Activated CD4-positive, alpha-beta T cell treated with anti-CD3 and anti-CD28 coated beads, Interleukin-2, amount 50 U/mL, for 48 hours (primary cell): ENCODE results near the gene IL17RE.
"Not testable (repeated sequence)": the region's sequence is repeated elsewhere in the genome, so short reads cannot be mapped to it uniquely, and the experiment has no call there.

Experiments used
- DNase-seq, 2 experiments: peaks; one replicate each; pipeline ENCODE4 v3.0.0-alpha.2; 2020

The IL17RE gene

DNA sequence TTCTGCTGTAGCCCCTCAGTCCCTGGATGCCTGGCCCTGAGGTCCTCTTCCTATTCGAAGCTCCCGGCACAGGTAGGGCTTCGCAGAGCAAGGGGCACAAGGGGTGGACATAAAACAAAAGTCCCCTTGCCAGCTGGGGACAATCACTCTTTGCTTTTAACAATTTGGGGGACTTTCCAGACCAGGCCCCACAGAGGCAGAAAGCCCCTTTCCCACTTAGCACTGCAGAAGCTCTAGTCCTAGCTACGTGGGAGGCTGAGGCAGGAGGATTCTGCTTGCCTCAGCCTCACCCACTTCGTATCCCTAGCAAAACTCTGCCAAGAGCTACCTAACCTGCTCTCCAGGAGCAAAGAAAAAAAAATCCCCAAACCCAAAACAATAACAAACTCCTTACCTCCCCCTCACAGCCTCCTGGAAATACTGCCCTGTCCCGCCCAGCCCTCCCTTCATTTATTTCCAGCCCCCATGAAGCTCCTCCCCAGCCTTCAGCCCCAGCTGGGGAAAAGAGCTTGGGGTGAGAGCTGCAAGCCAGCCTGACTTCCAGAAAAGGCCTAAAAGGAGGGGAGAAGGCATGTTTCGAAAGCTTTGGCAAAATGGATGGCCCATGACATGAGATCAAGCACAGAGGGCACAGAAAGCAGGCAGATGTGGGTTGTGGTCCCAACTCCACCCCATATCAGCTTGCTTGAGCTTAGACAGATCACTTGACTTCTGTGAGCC lies 22.7 kb upstream of the IL17RE start, which contains the start of gene CIDEC:
TSS of gene CIDEC (minus strand) at position 424 of the 720 bp plus-strand sequence. CDS start 1,767 bp downstream, outside the sequence.
- DNase-seq = no peak

DNA sequence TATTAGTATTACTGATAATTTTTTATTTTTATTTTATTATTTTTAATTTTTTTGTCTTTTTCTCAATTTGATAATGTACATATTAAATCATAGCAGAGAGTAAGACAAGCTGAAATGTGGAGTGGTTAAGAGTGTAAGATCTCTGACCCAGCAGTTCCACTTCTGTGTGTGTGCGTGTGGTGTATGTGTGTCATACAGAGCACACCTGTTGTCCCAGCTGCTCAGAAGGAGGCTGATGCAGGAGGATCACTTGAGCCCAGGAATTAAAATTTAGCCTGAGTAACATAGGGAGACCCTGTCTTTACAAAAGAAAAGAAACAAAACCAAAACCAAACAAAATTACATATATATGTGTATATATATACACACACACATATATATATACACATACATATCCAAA lies 21.2 kb upstream of the IL17RE start:
- DNase-seq = no peak

DNA sequence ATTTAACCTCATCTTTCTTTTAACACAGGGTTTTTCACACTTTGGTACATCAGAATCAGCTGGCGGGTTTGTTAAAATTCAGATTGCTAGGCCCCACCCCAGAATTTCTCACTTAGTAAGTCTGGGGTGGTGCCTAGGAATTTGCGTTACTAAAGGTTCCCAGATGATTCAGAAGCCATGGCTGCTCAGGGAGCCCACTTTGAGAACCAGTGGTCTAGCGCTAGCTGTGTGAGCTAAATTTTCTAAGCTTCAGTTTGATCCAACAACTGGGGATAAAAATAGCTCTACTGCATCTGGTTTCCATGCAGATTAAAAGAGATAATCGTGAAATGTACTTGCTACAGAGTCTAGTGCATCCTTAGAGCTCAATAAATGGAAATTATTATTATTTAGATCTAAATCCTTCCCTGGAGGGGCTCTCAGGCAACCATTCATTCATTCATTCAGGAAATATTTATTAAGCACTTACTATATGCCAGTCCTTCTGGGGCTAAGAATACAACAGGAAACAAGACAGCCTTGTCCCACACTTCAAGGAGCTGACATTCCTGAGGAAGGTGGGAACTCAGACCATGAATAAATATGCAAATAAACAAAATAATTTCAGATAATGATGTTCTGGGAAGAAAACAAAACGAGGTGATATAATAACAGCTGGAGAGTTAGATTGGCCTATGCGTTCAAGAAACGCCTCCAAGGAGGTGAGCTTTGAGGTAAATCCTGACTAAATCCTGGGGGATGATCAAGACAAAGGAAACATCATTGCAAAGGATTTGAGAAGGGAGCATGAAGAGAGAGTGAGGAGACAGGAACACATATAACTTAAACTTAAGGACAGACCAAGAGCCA lies 18.7 kb upstream of the IL17RE start:
- DNase-seq = no peak

DNA sequence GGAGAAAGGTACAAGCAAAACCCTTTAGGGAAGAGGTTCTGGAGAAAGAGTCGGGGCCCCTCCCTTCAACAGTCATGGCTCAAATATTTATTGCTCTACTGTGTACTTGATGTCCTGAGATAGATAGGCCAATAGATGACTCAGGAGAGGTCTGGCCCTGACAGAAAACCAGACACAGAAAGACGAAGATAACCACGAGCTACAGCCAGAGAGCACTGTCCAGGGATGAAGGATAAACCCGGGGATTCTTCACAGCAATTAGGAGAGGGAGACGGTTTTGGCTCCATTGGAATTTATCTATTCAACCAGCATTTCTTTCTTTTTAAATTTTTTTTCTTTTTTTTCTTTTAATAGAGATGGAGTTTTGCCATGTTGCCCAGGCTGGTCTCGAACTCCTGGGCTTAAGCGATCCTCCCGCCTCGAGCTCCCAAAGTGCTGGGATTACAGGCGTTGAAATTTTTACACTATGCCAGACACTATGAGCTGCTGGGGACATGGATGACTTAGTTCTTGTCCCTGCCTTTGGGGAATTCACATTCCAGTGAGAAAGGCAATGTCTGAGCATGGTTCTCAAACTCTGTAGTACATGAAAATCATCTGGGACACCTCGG lies 18.0 kb upstream of the IL17RE start:
- DNase-seq = no peak

DNA sequence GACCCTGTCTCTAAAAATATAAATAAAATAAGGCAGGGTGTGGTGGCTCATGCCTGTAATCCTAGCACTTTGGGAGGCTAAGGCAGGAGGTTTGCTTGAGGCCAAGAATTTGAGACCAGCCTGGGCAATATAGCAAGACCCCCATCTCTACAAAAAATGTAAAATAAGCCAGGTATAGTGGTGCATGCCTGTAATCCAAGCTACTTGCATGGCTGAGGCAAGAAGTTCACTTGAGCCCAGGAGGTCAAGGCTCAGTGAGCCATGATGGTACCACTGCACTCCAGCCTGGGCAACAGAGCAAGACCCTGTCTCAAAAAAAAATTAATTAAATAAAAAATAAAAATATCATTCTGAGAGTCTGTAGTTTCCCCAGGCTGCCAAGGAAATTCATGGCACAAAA lies 16.3 kb upstream of the IL17RE start:
- DNase-seq = no peak

DNA sequence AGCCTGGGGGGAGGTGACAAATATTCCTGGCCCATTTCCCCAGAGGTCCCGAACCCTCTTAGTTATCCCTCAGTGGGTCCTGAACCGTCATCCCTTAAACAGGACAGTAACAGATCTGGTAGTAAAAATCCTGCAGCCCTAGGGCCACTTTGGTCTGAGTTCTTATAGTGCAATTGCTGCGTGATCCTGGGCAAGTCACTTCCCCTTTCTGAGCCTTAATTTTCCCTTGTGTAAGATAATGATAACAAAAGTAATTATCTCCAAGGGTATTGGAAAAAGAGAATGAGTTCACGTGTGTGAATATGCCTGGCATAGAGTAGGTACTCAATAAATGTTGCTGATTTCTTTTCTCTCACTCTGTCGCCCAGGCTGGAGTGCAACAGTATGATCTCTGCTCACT lies 15.2 kb upstream of the IL17RE start:
- DNase-seq = no peak

DNA sequence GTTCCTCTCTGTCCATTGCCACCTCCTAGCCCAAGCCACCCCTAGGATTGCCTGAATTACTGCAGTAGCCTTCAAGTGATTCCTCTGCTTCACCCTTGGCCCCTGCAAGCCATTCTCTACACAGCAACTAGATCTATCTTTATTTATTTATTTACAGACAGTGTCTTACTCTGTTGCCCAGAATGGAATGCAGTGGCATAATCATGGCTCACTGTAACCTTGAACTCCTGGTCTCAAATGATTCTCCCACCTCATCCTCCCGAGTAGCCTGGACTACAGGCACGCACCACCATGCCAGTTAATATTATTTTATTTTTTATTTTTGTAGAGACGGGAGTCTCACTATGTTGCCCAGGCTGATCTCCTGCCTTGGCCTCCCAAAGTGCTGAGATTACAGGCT lies 14.1 kb upstream of the IL17RE start:
- DNase-seq = no peak

DNA sequence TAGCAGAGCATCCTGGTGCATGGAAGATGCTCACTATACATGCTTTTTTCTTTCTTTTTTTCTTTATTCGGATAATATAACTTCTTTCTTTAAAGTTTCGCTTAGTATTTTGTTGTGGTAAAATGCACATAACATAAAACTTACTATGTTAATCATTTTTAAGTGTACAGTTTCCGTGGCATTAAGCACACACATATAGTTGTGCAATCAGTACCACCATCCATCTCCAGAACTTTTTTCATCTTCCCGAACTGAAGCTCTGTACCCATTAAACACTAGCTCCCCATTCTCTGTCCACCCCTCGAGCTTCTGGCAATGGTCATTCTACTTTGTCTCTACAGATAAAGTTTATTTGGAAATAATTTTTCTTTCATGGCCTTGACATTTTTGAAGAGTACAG lies 13.2 kb upstream of the IL17RE start:
- DNase-seq = no peak

DNA sequence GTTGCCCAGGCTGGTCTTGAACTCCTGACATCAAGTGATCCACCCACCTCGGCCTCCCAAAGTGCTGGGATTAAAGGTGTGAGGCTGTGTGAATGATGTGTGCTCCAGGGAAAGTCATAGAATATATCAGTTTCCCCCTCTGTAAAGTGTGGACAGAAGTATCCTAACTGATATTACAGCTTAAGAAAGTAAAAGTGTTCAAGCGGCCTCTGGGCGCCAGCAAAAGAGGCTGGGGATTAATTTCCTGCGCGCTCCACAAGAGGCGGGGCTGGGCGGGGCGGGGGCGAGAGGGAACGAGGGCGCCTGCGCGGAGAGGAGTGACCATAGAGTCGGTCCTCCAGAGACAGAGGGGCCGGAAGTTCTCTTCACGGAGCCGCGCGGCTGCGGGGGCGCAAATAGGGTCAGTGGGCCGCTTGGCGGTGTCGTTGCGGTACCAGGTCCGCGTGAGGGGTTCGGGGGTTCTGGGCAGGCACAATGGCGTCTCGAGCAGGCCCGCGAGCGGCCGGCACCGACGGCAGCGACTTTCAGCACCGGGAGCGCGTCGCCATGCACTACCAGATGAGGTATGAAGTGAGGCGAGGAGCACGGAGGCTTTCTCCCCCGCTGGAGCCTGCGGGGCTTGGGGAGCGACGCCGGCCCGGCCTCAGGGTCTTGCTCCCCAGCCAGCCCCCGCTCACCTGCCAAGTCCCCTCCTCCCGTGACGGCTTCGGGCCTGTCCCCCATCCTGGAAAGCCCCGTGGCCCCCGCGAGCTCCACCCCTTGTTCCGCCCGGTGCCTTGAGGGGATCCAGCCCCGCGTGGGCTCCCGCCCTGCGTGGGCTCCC lies 12.2 kb upstream of the IL17RE start, which contains the start of gene JAGN1:
TSS of gene JAGN1 (plus strand) at position 362 of the 823 bp plus-strand sequence. CDS start at position 475, 113 bp downstream.
- DNase-seq = peak; percentile 92 to 93

DNA sequence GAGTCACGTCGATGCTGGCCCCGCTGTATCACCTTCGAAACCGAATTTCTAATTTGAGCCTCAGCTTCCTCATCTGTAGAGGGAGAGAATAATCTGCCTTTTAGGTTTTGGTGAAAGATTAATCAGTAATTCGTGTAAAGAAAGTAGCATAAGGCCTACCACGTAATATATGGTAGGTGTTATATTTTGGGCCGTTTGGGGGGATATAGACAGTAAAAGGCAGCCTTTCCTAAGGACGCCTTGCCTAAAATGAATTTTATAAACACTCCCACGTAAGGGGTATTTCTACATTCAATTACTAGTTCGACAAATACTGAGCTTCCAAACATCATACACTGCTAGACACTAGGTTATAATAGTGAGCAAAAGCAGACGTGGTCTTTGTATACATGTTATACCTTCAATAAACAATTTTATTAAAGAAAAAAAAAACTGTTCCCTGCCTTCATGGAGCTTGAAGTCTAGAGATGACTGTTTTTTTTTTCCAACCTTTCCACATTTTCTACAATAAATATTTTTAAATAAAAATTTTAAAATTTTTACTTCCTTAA lies 11.5 kb upstream of the IL17RE start:
- DNase-seq = no peak

DNA sequence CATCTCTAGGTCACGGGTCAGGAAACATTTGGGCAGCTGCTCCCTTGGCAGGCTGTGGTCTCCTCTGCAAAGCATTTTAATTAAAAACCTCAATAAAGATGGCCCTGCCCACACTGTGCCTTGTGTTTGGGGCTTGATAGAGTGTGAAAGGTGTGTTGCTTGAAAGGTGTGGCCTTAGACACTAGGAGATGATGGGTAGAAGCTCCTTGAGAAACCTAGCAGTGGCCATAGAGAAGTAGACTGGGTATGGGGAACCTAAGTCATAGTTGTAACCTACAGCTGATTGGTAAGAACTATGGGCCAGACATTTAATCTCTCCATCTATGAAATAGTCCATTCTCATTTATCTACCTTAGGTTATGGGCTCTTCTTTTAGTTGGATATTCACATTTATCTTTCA lies 8.9 kb upstream of the IL17RE start:
- no peak for DNase-seq

DNA sequence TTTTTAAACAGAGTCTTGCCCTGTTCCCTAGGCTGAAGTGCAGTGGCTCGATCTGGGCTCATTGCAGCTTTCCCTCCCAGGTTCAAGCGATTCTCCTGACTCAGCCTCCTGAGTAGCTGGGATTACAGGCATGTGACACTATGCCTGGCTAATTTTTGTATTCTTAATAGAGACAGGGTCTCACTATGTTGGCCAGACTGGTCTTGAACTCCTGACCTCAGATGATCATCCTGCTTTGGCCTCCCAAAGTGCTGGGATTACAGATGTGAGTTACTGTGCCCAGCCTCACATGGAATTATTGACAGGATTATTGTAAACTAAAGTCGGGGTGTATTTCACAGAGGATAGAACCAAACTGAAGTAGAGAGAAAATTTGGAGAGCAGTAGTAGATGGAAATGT lies 6.9 kb upstream of the IL17RE start:
- not testable (repeated sequence) for DNase-seq

DNA sequence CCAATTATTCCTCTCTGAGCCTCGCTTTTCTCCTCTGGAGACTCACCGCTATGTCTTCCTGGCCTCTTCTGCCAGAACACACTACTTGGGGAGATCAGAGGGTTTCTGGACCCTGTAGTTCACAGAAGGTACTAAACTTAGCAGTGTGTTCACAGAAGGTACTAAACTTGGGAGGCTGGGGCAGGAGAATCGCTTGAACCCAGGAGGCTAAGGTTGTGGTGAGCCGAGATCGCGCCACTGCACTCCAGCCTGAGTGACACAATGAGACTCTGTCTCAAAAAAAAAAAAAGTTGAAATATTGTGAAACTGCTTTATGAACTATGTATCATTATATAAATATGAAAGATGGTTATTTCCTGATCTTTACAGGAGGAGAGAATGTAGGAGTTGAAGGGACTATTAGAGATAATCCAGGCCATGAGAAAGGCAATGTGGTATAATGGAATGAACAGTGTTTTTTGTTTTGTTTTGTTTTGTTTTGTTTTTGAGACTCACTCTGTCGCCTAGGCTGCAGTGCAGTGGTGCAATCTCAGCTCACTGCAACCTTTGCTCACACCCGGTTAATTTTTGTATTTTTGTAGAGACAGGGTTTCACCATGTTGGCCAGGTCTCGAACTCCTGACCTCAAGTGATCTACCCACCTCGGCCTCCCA lies 5.8 kb upstream of the IL17RE start:
- DNase-seq = not testable (repeated sequence)

DNA sequence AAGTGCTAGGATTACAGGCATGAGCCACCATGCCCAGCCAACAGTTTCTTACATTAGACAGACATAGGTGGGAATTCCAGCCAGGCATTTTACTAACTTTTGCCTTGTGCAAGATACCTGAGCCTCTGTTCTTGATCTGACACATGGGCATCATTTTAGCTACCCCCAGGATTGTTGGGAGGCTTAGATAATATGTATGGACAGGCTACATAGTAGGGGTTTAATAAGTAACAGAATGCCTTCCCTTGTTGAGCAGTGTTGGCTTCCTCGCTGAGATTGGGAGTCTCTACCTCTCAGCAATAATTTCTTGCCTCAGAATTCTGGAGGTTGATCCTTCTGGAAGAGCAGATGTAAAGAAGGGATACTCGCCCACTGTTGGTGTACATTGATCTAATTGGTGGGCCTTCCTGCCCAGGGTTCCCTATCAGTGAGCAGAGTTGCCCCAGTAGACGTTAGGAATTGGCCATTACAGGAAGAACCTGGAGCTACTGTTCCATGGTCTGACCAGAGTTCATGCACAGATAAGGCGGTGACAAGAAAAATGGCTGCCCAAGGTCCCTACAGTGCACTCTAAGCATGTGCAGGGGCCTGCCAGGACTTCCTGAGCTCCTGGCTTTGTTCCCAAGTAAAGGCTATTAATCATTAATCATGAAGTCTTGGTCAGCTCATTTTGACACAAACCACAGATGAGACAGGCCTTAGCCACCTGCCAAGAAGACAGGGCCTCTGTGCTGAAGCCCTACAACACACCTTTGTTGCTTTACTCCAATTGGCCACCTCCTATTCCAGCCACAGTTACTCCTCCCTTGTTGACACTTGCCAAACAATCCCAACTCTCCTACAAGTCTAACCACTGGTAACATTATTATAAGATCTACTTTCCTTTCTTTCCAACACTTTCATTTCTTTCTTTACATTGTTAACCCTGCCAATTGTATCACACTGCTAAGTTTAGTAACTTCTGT lies 5.0 kb upstream of the IL17RE start:
- DNase-seq = no peak

DNA sequence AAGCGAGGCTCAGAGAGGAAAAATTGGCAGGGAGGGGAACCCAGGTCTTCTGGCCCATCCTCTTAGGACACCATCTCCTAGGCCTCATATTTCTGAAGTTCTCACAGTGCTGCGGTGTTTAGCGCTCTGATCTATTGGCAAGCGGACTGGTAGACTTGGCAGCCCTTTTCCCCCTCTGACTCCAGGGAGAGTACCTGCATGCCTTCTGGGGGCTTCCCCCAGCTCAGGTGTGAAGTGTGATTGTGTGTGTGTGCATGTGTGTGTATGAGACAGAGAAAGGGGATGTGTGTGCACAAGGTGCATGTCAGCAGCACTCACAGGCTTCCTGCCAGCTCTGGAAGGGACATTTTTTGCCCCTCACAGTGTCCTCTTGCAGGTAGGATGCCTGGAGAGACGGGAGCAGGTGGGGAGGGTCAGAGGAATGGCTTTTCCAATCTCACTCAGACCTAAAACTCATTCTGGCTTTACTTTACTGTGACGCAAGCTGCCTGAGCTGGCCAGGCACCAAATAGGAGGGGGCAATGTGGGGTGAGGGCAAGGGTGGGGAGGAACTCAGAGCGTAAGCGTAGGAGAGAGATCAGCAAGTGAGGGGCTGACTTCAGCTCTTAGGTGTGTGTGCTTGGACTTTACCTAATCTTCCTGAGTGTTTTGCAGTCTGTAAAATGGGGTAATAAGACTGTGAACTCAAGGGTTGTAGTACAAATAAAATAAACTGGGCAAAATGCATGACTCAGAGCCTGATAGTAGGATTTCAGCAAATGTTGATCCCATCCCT lies 4.0 kb upstream of the IL17RE start:
- no peak for DNase-seq

DNA sequence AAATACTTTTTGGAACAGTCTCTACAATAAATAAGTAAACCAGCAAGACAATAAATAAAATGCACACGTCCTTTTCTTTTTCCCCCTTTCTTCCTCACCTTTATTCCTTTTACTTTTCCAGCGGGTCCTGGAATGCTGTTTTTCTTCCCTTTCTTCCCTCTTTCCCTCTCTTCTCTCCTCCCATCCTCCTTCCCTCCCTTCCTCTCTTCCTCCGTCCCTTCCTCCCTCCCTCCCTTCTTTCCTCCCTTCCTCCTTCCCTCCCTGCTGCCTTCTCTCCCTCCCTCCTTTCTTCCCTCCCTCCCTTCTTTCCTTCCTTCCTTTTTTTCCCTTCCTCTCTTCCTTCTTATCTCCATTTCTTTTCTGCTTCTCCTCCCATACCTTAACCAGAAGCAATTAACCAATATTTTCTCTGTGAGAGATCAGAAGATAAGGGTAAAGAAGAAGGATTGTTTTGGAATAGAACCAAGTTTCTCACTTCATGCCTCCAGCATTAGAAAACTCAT lies 3.3 kb upstream of the IL17RE start:
- no peak for DNase-seq

DNA sequence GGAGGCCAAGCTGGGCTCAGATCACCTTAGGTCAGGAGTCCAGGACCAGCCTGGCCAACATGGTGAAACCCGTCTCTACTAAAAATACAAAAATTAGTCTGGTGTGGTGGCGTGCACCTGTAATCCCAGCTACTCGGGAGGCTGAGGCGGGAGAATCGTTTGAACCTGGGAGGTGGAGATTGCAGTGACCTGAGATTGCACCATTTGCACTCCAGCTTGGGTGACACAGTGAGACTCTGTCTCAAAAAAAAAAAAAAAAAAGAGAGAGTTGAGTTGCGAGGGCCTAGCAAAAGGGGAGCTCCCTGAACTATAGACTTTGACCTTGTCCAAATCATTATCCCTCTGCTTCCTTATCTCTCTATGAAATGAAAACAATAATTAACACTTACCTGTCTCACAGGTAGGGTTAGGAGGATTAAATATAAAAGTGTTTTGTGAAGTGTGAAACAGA lies 1.7 kb upstream of the IL17RE start:
- not testable (repeated sequence) for DNase-seq

DNA sequence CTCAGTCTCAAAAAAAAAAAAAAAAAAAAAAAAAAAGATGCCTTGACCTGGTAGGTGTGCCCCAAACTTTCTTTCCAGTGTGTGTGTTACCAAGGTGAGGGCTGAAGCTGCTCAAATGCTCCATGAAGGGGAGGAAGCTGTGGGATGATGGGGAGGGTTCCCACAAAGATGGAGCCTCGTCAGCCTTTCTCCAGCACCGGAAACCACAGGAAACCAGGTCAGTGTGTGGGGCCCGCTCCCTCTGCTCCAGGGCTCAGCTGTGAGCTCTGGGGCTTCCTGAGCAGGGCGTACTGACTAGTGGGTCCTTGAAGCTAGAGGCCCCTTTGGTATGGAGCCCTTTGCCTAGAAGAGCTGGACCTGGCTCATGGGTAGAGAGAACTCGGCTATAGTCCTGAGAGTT lies 681 bp upstream of the IL17RE start:
- DNase-seq = peak; percentile 49 to 67

DNA sequence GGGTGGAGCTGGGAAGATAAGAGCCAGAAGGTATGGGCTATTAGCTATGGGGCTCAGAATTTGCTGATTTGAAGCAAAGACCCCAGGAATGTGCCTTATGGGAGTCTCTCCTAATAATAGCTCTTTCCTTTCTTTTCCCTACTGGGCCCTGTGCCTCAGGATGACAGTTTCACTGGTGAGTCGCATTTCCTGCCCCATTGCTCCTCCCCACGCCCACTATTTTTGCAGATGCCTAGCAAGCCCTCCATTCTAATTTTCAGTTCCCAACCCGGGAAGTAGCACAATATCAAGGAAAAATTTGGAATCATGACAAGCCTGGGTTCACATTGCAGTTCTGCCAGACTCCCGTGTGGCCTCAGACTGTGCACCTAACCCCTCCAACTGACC lies 583 bp downstream of the IL17RE start:
- DNase-seq = peak; percentile 29 to 38

DNA sequence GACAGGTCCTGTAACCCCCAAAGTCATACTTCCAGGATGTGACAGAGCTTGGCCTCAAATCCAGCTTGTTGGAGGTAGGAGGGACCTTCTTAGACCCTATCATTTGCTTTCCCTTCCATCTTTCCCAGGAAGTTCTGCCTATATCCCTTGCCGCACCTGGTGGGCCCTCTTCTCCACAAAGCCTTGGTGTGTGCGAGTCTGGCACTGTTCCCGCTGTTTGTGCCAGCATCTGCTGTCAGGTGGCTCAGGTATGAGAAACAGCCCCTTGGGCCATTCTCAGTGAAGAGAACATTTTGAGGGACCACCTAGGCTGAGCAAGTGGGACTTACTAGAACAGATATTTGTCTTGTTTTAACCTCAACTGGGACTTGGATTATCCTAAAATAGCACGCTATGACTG lies 1.3 kb downstream of the IL17RE start:
- no peak for DNase-seq
